GF-D8 (cell line): ENCODE data around the gene UBE2H.
"Not testable (repeated sequence)": the region's sequence is repeated elsewhere in the genome, so short reads cannot be mapped to it uniquely, and the experiment has no call there.

Experiments
- DNase-seq: peaks from one replicate; lab custom pipeline; 2025; lab: John Stamatoyannopoulos, UW

Gene UBE2H

GRCh38 chr7:129952653-129953560, at the start of gene UBE2H:
Gene UBE2H (minus strand): TSS chr7:129952960. CDS start chr7:129952555, 405 bp downstream.
- peak; percentile 56 for DNase-seq

- no peak for DNase-seq
These were observed 45.7 kb upstream of the UBE2H start for GRCh38 chr7:129998446-129998845.

DNA sequence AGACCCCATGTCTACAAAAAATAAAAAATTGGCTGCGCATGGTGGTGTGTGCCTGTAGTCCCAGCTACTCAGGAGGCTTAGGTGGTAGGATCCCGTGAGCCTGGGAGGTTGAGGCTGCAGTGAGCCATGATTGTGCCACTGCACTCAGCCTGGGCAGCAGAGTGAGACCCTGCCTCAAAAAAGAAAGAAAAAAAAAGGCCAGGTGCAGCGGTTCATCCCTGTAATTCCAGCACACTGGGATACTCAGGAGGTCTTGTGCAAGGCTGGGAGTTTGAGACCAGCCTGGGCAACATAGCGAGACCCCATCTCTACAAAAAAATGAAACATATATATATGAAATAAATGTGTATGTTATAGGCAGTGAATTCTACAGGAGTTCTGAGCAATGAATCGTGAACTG, 44.5 kb upstream of the UBE2H start:
- DNase-seq = no peak

DNA sequence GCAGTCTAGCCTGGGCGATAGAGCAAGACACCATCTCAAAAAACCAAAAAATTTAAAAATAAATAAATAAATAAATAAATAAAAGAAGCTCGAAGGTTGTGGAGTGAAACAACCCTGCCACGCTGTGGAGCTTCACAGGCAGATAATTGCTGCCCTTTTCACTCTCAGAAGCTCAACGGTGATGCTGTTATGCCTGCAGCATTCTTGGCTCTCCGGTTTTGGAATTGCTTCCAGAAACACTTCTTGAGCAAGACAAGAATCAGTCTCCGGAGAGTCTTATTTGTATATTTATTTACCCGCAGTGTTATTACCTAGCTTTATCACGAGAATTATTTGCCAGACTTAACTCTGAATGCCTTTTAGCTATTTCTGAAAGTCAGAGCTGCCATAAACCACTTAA, 40.5 kb upstream of the UBE2H start:
- DNase-seq = no peak

- no peak for DNase-seq
These were observed 37.8 kb upstream of the UBE2H start for GRCh38 chr7:129990403-129991192.

DNA sequence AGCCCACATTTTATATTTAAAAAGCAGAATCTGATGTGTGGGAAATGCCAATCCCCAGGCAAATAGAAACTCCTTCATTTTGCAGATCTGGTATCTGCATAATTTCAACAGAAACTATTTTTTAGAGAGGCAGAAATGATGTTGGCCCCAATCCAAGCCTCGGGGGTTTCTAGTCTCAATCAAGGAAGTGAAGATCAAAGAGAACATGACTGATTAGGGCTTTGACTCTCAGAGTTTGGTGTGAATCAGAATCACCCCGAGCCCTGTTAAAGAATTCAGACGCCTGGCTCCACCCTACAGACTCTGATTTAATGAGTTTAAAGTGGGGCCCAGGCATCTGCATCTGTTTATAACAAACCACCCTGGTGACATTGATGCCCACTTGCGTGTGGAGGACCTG, 36.7 kb upstream of the UBE2H start:
- no peak for DNase-seq

DNA sequence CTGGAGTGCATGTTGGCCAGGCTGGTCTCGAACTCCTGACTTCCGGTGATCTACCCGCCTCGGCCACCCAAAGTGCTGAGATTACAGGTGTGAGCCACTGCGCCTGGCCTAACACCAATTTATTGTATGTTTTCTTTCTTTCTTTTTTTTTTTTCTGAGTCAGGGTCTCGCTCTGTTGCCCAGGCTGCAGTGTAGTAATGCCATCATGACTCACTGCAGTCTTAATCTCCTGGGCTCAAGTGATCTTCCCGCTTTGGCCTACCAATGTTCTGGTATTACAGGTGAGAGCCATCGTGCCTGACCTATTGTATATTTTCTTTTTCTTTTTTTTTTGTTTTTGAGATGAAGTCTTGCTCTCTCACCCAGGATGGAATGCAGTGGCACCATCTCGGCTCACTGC, 33.8 kb upstream of the UBE2H start:
- no peak for DNase-seq

DNA sequence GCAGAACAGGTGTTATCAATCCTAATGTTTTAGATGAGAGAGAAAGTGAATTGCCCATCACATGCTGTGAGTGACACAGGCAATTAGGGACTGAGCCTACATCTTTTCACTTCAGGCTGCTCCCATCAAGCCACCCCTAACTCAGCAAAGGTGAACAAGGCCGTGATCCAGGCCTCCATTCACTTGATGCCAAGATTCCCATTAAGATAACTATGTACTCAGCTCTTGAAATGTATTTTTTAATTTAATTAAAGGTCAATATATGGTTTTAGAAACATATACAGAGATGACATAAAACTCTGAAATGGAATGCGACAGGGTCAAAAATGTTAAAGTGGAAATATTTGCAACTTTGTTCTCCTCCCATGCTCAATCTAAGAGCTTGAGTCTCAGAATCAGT, 27.9 kb upstream of the UBE2H start:
- no peak for DNase-seq

DNA sequence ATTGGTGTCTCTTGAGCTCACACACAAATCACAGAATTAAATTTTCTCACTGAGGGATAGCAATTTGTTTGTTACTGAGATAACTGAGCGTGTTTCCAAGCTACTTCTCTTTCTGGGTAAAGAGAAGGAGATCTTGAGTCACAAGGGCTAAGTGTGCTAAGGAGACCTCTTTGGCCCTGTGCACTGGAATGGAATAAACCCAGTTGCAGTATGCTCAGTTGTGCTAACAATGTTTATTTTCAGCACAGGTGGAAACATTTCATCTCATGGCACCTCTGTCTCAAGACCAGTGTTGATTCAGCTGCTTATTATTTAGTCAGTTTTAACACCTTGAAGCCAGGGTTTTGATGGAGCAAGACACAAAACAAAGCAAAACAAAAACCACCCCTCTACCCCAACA, 22.5 kb upstream of the UBE2H start:
- no peak for DNase-seq

- no peak for DNase-seq
These were observed 18.1 kb upstream of the UBE2H start for GRCh38 chr7:129970816-129971215.

DNA sequence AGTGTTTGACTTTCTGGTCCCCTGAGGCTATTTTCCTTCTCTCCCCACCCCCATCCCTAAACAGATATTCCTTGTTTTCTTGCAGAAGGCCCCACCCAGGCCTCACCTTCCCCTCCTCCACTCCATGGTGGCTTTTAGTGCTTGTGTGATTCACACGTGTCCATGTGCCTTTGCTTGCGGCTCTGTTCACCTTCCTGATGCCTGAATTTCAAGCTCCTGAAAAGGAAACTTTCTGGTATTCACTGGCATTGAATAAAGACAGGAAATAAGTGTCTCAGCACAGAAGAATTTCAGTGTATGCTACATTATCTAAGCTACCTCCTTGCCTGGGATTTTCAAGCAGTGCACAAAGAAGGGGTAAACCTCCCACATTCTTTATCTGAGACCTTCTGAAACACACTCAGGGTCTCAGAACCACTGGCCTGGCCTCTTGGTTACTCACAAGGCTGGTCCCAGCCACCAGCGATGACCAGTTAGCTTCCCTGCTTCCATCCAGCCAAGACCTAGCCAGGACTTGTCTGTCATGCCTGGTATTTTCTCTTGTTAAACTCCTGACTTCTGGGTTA, 17.2 kb upstream of the UBE2H start:
- DNase-seq = no peak

DNA sequence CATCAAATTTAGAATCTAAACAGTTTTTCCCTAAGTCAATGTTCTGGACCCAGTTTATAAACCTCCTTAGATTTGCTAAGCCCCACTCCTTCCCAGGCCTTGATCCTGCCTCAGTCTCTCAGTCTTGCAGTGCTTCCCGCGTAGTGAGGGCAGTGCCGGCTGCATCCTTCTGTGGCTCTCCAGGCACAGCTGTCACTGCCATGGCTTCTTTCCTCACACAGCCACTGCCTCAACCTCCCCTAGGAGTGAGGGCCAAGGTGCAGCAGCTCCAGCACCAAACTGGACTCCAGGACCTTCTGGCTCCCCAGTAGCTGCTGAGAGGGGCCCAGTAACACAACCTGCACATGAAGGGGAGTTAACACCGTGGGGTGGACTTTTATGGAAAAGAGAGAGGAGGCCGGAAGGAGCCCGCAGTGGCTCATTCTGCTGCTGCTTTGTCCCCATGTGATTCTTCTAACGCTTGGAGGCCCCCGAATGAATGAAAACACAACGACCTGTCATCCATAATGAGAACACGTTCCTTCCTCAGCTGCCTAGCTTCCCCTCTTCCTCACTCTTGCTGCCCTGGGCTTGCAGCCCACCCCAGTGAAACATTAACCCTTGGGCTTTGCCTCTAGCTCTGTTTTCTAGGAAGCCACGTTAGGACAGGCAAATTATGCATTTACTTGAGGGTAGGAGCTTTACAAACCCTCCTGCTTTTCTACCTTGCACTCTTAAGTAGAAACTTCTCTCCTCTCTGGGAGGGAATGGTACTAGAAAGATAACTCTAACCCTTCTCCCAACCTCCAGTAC, 16.0 kb upstream of the UBE2H start:
- DNase-seq = no peak

- not testable (repeated sequence) for DNase-seq
These were observed 7.4 kb upstream of the UBE2H start for GRCh38 chr7:129960204-129960475.

DNA sequence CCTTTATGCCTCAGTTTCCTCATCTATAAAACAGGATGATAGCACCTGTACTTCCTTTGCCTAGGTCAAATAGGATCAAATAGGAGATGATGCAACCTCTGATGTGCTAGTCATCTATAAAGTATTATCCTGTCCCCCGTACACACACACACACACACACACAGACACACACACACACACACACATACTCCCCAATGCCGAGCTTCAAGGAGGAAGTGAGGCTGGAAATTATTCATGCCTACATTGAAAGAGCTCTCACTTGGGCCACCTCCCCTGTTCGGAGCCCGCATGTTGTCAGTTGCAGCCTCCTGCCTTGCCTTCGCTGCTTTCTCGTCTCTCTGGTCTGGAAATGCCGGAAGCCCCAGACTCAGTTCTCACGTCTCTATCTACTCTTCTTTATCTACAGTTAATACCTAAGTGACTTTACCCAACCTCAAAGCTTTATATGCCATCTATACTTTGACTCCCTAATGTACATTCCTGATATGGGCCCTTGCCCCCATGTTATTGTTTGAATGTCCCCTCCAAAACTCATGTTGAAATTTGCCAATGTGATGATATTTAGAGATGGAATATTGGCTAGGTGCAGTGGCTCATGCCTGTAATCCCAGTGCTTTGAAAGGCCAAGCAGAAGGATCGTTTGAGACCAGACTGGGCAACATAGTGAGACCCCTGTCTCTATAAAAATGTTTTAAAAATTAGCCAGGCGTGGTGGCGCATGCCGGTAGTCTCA, 6.9 kb upstream of the UBE2H start:
- DNase-seq = no peak

GRCh38 chr7:129958643-129959470, 6.1 kb upstream of the UBE2H start:
- peak; percentile 39 for DNase-seq

GRCh38 chr7:129955993-129956543, 3.3 kb upstream of the UBE2H start:
- DNase-seq = no peak

DNA sequence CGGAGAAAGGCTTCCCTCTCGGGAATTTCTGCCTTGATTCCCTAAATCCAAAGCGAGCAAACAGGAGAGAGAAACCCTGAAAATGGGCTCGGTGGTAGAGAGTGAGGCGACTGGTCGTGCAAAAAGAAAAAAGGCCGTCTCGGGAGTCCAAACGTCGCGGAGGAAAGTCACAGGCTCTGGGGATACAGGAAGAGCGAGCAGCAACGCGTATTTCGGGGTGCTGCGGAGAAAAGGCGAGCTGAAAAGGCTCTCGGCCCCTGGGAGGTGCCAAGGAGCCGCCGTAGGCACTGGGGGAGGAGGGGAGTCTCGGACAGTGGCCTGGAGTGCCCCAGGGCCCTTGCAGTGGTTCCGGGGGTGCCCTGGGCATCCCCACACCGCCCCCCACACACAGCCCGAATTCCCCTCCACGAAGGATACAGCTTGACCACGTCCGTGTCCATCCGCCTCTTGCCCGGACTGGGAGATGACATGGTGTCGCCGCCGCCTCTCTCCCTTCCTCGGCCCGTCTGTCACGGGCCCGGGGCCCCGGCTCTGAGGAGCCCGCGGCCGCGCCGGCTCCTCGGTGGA, 591 bp downstream of the UBE2H start:
- peak; percentile 14 for DNase-seq

DNA sequence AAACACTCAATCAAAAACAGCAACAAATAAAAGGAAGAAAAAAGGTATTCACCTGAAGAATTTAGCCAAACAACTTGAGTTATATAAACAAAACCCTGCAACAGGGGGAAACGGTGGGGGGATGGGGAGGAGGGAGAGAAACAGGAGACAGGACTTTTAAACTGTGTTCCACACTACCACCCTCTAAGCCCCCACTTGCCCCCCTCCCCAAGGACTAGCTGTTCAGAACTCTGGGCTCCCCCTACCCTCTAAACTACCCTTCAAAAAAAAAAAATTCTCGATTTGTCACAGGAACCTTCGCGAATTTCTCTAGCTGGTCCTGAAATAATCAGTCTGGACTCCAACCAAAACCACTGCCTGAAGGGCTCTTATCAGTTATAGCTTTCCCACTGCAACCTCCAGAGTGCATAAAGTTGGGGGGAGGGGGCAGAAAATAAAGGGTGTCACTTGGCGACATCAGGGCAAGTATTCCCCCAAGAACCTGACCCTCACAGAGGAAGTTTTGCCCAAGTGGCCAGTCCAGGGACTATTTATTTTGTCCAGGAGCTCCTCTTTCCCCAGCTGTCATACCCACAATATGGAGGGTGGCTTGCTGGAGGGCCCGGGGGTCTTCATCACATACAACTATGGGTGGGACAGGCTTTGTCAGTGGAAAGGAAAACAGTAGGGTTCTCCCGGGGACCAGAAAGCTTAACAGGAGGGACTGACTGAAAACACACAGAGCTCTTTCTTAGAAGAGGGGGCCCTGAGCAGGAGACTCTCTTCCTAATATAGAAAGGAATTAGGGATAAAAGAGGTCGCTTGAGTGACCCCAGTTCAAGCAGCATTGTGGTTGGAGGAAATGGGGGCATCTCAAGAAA, 1.3 kb downstream of the UBE2H start:
- no peak for DNase-seq

GRCh38 chr7:129950933-129951225, 1.9 kb downstream of the UBE2H start:
- DNase-seq = no peak
